HG03159 (cell line): ENCODE measurements around the gene FGF12.
A peak's percentile ranks its signal among the peaks of the same experiment; 100 is the strongest.

Source experiments
- ATAC-seq: cut with Tn5 transposase; IDR thresholded peaks from one replicate; pipeline ENCODE4 v1.9.1; 2021; ENCODE audit warnings: mild to moderate bottlenecking, moderate library complexity; ENCODE audit not compliant: unreplicated experiment

Gene FGF12

GRCh38 chr3:192687488-192688152 is 39.7 kb downstream of the FGF12 start:
- ATAC-seq, result no peak

- ATAC-seq, result no peak
Observed at GRCh38 chr3:192685801-192686200, 41.5 kb downstream of the FGF12 start.

- no peak for ATAC-seq
Observed at GRCh38 chr3:192684151-192684550, 43.2 kb downstream of the FGF12 start.

GRCh38 chr3:192675958-192676649 is 51.2 kb downstream of the FGF12 start:
- ATAC-seq, result peak; percentile 74

GRCh38 chr3:192655628-192656027 is 71.7 kb downstream of the FGF12 start:
- ATAC-seq, result no peak

GRCh38 chr3:192655040-192655439 is 72.3 kb downstream of the FGF12 start:
- peak; percentile 73 for ATAC-seq

- ATAC-seq, result no peak
Observed at GRCh38 chr3:192653862-192654261, 73.5 kb downstream of the FGF12 start.

- ATAC-seq, result no peak
Observed at GRCh38 chr3:192652727-192653126, 74.6 kb downstream of the FGF12 start.

- no peak for ATAC-seq
Observed at GRCh38 chr3:192651836-192652512, 75.4 kb downstream of the FGF12 start.

GRCh38 chr3:192645437-192645836 is 81.9 kb downstream of the FGF12 start:
- no peak for ATAC-seq

GRCh38 chr3:192642651-192643050 is 84.7 kb downstream of the FGF12 start:
- no peak for ATAC-seq

GRCh38 chr3:192641919-192642318 is 85.4 kb downstream of the FGF12 start:
- no peak for ATAC-seq

GRCh38 chr3:192639987-192640386 is 87.4 kb downstream of the FGF12 start:
- no peak for ATAC-seq

GRCh38 chr3:192637803-192638202 is 89.5 kb downstream of the FGF12 start:
- ATAC-seq, result no peak

- ATAC-seq, result no peak
Observed at GRCh38 chr3:192636517-192637444, 90.6 kb downstream of the FGF12 start.

- ATAC-seq, result no peak
Observed at GRCh38 chr3:192629429-192629828, 97.9 kb downstream of the FGF12 start.

GRCh38 chr3:192621909-192622308 is 105.4 kb downstream of the FGF12 start:
- no peak for ATAC-seq

GRCh38 chr3:192620275-192620674 is 107.1 kb downstream of the FGF12 start:
- ATAC-seq, result no peak

GRCh38 chr3:192611411-192611810 is 115.9 kb downstream of the FGF12 start:
- ATAC-seq, result no peak

- ATAC-seq, result no peak
Observed at GRCh38 chr3:192608726-192609600, 118.4 kb downstream of the FGF12 start.
